Left hindlimb (tissue), 1 donor: ENCODE data around the gene HSFX4.
"Not testable (repeated sequence)": the region's sequence is repeated elsewhere in the genome, so short reads cannot be mapped to it uniquely, and the experiment has no call there.

ENCODE experiments used
- DNase-seq: peaks from one replicate; pipeline ENCODE4 v3.0.0-alpha.2; 2018

Gene HSFX4

GRCh38 chrX:149938427-149938880, 9.1 kb downstream of the HSFX4 start, which contains the start of gene EOLA2:
Gene EOLA2 (minus strand): TSS chrX:149938491. CDS start chrX:149933874, 4,617 bp downstream.
- DNase-seq, result peak; percentile 97

- peak; percentile 97 for DNase-seq
These were observed 9.7 kb downstream of the HSFX4 start for GRCh38 chrX:149938881-149939654.

GRCh38 chrX:149939655-149939904, 10.2 kb downstream of the HSFX4 start:
- no peak for DNase-seq

GRCh38 chrX:149939905-149940673, 10.7 kb downstream of the HSFX4 start:
- DNase-seq, result peak; percentile 98

- not testable (repeated sequence) for DNase-seq
These were observed 11.3 kb downstream of the HSFX4 start for GRCh38 chrX:149940674-149941024.

- not testable (repeated sequence) for DNase-seq
These were observed 15.8 kb downstream of the HSFX4 start for GRCh38 chrX:149945087-149945670.

- DNase-seq, result not testable (repeated sequence)
These were observed 16.4 kb downstream of the HSFX4 start for GRCh38 chrX:149945820-149946219.

GRCh38 chrX:149946932-149947331, 17.6 kb downstream of the HSFX4 start:
- not testable (repeated sequence) for DNase-seq

GRCh38 chrX:149948016-149948415, 18.6 kb downstream of the HSFX4 start:
- DNase-seq, result no peak

- DNase-seq, result no peak
These were observed 20.5 kb downstream of the HSFX4 start for GRCh38 chrX:149949743-149950436.

GRCh38 chrX:149950681-149951080, 21.3 kb downstream of the HSFX4 start:
- DNase-seq, result no peak

GRCh38 chrX:149961572-149961971, 32.2 kb downstream of the HSFX4 start:
- no peak for DNase-seq

- no peak for DNase-seq
These were observed 32.6 kb downstream of the HSFX4 start for GRCh38 chrX:149962010-149962409.

GRCh38 chrX:149962859-149963757, 33.7 kb downstream of the HSFX4 start:
- peak; percentile 41 for DNase-seq

GRCh38 chrX:149979126-149979644, 49.8 kb downstream of the HSFX4 start:
- DNase-seq, result no peak
